GM21723 (cell line): Measurements from ENCODE around the gene AUTS2.

Experiments used
- ATAC-seq: cut with Tn5 transposase; IDR thresholded peaks from one replicate; pipeline ENCODE4 v1.9.1; 2021; ENCODE audit warnings: mild to moderate bottlenecking, moderate library complexity; ENCODE audit not compliant: unreplicated experiment

The AUTS2 gene

DNA sequence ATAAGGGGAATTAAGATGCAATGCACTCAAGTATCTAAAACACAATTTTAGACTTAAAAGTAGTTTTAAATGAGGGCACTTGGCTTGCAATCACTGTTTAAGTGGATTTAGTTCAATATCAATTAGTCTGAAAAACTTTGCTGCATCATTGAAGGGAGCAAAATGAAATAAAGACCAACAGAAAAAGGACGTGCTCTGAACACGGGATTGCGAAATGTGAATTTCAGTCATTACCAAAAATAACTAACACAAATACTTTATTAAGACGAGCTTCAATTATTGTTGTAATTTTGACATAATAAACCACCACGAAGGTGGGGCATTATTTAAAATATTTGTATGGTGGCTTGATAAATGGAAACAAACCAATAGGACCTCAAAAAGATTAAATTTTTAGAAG, 1171.9 kb downstream of the AUTS2 start:
- ATAC-seq: no peak

DNA sequence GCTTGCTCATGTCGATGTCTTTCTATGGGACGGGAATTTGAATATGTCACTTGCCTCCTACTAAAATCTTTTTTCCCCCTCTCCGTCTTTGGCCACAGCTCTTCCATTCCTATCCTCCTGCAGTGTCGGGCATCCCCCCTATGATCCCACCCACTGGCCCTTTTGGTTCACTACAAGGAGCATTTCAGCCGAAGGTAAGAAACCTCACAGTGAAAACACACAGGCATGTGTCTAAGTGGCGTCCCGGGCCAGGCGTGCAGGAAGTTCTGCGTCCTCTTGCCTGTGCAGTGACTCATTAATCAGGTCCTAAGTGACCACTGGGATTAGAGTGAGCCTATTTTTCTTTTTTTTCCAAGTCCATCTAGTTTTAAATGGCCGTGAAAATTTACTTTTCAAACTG, 1173.2 kb downstream of the AUTS2 start:
- ATAC-seq: no peak

DNA sequence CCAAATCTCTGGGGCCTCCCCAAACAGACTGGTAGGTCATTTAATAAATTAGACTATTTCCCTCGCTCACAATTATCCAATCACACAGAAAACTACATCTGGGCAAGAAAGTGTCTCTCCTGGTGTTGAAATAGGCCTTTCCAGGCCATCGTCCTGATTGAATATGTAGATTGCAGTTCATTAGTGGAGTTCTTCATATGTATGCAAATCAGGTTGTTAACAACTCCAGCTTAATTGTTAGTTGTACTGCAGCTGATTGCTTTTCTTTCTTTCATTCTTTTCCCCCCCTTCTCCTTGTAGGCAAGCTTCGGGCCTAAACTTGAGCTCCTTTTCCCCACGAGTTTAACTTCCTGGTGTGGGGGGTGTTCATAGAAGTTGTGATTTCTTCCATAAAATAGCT, 1174.6 kb downstream of the AUTS2 start:
- ATAC-seq: no peak

DNA sequence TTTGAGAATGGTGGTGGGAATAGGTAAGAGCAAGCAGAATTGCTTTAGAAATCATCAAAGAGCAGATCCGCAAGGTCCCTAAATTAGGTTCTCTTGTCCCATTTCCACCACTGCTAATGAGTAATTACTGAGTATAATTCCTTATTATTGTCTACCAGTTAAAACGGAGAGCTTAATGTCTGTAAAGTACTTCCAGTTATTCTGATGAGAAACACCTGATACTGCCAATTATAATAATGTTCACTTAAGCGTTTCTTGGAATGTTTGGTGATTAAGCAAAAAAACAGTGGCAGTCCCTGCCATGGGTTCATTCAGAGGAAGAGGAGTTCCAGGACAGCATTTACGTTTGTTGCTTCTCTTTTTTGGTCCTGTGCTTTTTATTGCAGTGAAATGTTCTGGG, 1175.1 kb downstream of the AUTS2 start:
- ATAC-seq: no peak

DNA sequence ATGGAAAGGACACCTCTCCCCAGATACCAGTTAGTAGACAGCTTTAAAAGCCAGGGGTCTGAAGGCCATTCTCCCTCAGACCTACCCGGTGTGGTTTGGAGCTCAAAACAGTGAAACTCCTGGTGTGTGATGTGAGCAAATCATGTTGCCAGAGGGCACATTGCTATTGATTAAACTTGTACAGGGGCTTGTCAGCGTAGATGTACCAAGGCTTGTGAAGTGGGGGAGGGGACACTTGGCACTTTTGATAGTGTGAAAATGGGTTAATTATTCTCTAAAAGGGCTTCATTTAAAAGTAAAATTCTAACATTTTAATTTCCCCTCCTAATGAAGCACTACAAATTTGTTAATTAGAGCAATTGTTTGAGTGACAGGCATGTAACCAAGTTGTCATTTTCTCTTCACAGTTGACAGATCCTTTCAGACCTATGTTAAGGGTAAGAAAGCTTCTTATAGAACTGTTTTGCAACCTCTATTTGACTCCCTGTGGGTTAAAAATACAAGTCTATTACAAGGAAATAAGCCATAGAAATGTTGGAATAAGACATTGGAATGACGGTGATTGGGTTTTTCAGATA, 1176.8 kb downstream of the AUTS2 start:
- ATAC-seq: no peak

DNA sequence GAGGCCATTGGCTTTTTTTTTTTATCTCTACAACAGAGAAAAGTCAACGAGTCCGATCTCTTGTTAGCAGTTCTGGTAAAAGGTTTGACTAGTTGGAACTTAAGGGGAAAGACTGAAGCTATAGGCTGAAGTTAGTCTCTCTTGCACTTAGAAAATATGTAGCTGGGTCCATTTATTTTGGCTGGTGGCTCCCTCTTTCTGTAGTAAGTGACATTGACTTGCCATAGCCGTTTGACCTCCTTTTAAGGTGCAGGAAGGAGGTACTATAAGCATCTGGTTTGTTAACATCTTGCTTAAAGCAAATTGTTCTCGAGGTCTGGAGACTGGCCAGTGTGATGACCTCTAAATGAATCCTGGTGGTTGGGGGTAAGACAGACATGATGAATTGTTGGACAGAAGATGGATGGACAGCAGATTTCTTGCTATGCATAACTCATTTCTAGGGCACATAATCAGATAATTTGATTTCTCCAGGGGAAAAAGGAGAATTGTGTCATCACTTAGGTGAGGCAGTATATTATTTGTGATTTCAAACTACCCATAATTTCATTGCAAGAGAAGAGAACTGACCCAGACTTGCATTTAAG, 1177.4 kb downstream of the AUTS2 start:
- ATAC-seq: peak; percentile 75

DNA sequence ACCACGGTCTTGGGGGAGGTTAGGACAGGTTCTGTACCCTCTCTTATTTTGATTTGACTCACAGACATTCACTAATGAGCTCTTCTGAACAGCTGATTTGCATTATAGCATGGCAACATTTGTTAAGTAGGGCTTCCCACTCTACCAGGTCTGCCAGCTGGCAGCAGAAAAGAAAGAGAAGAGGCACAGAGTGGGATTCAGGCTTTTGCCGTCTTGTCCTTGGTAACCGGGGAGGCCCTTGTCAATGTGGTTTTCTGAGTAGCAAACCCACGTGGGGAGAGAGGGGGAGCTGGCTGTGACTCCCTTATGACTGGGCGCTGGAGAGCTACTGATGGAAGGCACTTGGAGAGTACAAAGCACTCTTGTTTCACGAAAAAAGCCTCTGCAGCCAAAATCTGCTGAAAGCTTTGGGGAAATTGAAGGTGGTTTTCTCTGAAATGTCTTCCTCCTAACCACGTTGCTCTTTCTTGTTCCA, 1178.4 kb downstream of the AUTS2 start:
- ATAC-seq: peak; percentile 65

DNA sequence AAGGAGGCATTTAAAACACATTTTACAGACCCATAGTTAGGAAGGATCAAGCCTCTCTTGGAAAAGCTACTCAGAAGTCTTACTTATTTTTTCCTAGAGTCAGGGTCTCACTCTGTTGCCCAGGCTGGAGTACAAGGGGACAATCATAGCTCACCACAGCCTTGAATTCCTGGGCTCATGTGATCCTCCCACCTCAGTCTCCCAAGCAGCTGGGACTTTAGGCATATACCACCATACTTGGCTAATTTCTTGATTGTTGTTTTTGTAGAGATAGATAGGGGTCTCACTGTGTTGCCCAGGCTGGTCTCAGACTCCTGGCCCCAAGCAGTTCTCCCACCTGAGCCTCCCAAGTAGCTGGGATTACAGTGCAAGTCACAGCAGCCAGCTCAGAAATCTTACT, 1179.0 kb downstream of the AUTS2 start:
- no peak for ATAC-seq

DNA sequence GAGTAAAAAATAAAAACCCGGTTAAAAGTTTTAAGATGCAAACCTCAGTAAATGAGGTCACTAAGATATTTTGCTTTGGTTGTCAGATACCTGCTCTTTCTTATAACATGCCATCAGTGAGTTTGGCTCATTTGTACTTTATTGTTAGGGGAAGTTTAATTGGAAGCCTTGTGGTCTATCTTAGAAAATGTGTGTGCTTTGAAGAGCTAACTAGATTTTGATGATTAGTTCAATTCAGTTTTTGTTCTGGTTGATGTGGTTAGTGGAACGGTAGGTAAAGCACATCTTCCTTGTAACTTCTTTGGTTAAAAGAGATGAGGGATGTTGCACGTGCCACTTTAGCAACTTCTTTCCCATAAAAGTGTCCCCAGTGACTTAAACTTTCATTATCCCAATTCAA, 1180.3 kb downstream of the AUTS2 start:
- ATAC-seq: no peak

DNA sequence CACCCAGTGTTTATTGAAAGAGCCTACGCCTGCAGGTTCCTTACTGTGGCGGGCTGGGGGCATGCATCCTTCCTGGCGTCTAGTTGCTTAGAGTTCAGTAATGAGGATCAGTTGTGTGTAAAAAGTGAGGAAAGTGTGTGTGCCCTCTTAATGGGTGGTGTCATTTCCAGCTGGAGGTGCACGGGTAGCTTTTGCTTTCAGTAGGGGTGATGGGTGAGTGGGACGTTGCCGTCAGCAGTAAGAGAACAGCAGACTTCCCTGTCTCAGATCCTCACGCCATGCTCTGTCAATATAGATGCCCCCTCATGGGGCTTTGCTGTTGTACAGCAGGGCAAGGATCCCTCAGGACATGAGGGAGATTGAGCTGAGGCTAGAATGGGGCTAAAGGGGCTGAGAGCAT, 1181.0 kb downstream of the AUTS2 start:
- ATAC-seq: no peak

DNA sequence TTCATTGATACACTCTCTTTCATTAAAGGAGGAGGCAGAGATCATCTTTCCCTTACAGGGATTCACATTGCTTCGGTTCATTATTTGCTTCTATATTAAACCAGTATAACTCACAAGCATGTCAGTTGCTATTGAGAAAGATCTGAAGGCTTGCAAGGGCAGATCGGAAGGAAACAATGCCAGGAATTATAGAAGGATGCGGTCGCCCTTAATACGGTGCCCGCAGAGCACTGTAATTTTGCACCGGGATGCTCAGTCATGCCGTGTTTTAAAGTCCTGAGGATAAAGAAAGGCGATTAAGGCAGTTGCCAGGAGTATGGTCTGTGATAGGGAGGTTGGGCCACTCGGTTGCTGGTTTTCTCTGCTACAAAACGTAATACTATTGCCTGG, 1183.6 kb downstream of the AUTS2 start:
- no peak for ATAC-seq

DNA sequence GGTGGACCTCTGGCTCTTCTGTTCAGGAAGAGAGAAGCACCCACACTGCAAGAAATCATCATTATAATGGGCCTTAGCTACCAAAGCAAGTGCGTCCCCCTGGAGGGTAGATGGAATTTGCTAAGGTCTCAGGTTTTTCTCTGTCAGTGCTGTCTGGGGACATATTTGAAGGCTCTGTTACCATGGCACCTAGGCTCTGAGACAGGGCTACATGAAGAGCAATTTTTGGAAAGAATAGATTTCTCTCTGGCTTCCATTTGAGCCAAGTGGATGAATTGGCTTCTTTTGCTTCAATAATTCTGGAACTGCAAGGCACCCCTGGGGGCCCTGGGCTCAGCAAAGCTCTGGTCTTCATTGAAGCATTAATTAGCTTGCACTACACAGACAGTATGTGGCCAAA, 1184.5 kb downstream of the AUTS2 start:
- no peak for ATAC-seq

DNA sequence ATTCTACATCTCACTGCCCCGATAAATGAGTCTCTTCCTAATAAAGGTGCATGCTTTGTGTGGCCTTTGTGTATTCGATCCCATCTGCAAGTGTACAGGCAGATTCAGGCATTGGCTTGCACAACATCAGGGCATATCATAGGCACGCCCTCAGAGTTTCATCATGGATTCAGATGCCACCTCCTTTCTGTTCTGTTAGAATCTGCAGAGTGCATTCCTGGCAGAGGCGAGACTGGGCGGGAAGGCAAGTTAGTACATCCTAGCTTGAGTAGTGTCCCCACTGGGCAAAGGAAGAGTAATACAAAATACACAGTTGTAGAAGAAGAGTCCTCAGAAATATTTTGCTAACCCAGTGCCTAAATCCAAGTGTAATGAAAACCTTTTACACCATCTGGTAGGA, 1187.2 kb downstream of the AUTS2 start:
- no peak for ATAC-seq

DNA sequence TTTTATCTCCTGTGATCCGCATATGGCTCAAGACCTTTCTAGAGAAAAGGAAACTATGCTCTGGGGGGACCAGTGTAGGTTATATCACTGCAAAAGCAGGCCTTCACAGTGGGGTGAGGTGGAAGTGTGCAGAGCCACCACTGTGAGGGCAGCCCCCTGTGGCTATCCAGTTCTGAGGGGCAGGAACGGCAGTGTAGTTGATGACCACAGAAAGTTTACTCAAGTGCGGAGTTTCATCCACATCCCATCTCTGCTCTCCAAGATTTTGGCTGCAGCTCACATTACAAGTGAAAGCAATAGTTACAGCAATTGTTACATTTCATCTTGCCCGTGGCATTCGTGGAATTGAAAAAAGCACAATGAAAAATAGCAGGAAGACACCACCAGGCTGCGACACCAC, 1187.8 kb downstream of the AUTS2 start:
- no peak for ATAC-seq

DNA sequence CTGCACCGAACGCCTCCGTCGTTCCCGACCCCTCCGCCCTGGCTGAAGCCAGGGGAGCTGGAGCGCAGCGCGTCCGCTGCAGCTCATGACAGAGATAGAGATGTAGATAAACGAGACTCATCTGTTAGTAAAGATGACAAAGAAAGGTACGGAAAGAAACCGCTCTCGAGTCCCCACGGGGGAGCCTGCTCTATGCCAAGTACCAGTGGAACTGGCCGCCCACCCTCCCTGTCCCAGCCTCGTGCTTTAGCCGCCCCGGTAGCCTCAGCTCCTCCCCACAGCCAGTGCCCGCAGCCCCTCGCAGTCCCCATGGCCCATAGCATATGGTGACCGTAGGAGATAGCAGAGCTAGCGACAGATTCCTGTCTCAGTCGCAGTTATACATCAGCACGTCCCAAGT, 1189.0 kb downstream of the AUTS2 start:
- no peak for ATAC-seq

DNA sequence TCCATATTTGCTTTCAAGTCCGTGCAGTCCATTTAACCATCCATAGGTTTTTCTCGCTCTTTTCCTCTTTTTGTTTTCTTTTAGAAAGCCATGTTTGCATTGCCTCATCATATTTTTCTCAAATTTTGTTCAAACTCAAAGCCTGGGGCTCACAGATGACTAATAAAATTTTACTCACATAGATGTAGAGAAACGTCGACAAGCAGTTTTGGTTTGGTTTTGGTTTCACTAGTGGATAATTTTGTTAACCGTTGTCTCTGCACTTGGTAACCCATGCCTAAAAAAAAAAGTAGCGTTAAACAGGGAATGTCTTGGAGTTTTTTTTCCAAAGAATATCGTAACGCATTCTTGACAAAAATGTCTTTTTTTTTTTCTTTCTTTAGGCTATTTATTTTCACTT, 1189.5 kb downstream of the AUTS2 start:
- no peak for ATAC-seq

DNA sequence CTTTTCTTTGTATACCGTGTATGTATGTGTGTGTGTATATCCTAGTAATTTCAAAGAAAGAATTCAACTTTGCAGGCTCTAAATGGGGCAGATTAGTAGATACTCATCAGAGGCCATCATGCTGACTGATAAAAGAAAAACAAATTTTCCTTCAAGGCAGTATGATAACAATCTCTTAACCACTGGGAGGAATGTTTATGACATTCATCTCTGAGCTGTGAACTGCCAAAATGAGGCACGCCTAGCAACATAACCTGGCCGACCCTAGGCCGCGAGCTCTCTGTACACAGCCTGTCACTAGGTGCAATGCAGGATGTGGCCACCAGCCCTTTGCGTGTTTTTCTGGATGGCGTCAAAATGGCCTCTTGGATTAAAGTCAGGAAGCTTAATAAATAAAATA, 1190.0 kb downstream of the AUTS2 start:
- ATAC-seq: no peak

DNA sequence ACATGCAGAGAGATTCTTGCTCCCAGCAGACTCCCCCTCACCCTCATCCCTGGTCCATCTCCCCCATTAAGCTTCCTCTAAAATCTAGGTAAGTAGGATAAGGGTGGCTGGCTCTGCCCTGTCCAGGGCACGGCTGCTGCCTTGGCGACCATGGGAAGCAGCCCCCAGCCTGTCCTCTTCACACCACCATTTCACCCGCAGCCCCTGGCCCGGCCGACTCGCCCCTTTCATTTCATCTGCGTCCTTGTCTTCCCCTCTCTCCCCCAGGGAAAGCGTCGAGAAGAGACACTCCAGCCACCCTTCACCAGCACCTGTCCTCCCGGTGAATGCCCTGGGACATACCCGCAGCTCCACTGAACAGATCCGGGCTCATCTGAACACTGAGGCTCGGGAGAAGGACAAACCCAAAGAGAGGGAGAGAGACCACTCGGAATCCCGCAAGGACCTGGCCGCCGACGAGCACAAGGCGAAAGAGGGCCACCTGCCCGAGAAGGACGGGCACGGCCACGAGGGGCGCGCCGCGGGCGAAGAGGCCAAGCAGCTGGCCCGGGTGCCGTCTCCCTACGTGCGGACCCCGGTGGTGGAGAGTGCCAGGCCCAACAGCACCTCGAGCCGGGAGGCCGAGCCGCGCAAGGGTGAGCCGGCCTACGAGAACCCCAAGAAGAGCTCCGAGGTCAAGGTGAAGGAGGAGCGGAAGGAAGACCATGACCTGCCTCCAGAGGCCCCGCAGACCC, 1191.4 kb downstream of the AUTS2 start:
- ATAC-seq: no peak

DNA sequence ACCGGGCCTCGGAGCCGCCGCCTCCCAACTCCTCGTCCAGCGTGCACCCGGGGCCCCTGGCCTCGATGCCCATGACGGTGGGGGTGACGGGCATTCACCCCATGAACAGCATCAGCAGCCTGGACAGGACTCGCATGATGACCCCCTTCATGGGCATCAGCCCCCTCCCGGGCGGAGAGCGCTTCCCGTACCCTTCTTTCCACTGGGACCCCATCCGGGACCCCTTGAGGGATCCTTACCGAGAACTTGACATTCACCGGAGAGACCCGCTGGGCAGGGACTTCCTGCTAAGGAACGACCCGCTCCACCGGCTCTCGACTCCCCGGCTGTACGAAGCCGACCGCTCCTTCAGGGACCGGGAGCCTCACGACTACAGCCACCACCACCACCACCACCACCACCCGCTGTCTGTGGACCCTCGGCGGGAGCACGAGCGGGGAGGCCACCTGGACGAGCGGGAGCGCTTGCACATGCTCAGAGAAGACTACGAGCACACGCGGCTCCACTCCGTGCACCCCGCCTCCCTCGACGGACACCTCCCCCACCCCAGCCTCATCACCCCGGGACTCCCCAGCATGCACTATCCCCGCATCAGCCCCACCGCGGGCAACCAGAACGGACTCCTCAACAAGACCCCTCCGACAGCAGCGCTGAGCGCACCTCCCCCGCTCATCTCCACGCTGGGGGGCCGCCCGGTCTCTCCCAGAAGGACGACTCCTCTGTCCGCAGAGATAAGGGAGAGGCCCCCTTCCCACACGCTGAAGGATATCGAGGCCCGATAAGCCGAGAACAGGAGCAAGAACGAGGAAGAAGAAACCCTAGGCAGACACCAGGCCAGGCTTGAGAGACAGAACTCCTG, 1192.2 kb downstream of the AUTS2 start:
- no peak for ATAC-seq

DNA sequence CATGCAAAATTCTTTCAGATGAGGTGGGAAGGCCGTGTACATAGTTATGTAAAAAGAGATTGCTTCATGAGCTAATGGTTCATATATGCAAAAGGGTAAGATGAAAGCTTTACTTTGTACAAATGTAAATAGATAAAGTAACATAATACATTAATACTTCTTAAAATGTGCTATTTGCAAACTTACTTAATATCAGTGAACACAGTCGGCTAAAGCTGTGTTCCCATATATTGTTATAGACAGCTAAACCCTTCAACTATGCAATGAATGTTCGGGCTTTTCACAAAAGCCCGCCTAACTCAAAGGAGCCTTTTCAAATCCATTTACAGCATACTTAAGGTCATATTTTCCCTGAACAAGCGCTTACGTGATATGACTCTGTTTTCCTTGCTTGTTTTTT, 1193.1 kb downstream of the AUTS2 start:
- ATAC-seq: no peak

DNA sequence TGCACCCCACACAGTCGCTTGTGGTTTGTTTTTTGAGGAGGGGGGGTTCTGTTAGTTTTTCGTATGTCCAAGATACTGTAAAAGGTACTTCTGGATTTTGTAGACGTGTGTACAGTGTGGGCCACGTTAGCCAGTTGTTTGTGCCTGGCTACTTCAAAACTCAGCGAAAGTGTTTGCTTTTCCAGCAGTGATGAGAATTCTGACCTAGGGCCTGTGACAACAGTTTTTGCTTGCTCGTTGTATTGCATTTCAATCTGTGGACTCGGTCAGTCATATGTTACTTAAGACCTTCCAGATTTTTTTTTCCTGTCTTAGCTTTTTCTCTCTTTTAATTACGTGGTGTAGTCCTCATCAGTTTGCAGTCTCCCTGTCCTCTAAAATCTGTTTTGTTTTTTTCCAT, 1194.8 kb downstream of the AUTS2 start:
- ATAC-seq: no peak

DNA sequence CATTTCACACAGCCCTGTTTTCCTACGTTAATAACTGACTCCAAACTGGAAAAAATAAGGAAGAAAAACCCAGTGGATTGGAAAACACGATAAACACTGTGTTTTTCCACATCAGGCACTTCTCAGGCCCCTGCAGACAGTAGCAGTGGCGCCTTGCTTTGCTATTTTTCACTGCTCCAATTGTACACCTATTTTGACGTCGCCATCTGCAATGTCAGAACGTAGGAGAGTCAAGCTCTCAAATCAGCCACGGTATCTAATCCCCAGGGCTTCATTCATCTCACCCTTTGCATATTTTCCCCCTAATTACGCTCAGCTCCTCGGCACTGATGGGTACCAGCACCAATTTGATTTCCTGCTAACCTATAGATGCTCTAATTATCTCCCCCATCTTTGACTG, 1195.5 kb downstream of the AUTS2 start:
- ATAC-seq: no peak
